Hepatocyte (in vitro differentiated cells): Measurements from ENCODE around the gene CACNA1C.

ENCODE experiments used
- CTCF ChIP-seq: fragments of 200-600 bp; sonication (generic); IDR thresholded peaks from 2 replicates; pipeline ENCODE4 v1.5.1; 2016; ENCODE audit warnings: antibody characterized with exemption, mild to moderate bottlenecking; ENCODE audit not compliant: poor library complexity
- EZH2 ChIP-seq: fragments of 200-600 bp; sonication (generic); IDR thresholded peaks from 2 replicates; pipeline ENCODE4 v1.6.1; 2016; ENCODE audit warnings: antibody characterized with exemption, mild to moderate bottlenecking, borderline replicate concordance
- EZH2phosphoT487 ChIP-seq: fragments of 200-600 bp; sonication (generic); IDR thresholded peaks from one replicate; pipeline ENCODE4 v1.6.1; 2018; ENCODE audit warnings: antibody characterized with exemption, mild to moderate bottlenecking, low read depth, moderate library complexity; ENCODE audit not compliant: unreplicated experiment, severe bottlenecking

DNA sequence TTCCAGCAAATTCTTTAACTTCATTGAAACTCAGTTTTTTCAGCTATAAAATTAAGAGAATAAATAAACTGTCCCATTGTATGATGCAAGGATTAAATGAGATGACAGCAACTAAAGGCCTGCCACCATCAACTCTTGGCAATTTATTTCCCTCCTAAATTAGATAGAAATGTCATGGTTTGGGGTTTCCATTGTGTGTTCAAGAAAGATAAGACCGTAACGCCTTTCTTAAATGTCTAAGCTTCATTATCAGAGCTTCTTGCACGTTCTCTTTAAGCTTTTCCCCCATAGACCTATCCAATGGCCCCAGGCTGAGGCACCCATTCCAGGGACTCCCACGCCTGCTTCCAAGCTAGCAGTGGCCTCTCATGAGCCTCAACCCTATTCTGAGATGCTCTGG is 281.9 kb downstream of the CACNA1C start:
- TF ChIP-seq EZH2 (no peak), CTCF (no peak), EZH2phosphoT487 (no peak)
